ENCODE measurements around the gene OIP5. TPM values are rescaled to one million over a fixed set of nuclear protein-coding genes. Genes with fewer than 3 reads are reported as not detected.
"Not testable (repeated sequence)": the region's sequence is repeated elsewhere in the genome, so short reads cannot be mapped to it uniquely, and the experiment has no call there.

Gene OIP5
- total and polyA plus RNA-seq, 10 of the 15 experiments (the other 5 are each of a cell fraction or from before 2014, with no cell fraction given): 4.8 to 61.4 (median 22.1) TPM

- TF ChIP-seq, protein P1, sequence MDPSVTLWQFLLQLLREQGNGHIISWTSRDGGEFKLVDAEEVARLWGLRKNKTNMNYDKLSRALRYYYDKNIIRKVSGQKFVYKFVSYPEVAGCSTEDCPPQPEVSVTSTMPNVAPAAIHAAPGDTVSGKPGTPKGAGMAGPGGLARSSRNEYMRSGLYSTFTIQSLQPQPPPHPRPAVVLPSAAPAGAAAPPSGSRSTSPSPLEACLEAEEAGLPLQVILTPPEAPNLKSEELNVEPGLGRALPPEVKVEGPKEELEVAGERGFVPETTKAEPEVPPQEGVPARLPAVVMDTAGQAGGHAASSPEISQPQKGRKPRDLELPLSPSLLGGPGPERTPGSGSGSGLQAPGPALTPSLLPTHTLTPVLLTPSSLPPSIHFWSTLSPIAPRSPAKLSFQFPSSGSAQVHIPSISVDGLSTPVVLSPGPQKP (IDR thresholded peaks at IDR 0.05; ENCODE audit: low read depth, low read length): no peak
- no peak for TF ChIP-seq EED (IDR thresholded peaks at IDR 0.05; ENCODE audit: low read depth)
- peak; percentile 18 to 76; a peak in 2 of 4 replicates for TF ChIP-seq BHLHE40 (IDR thresholded peaks at IDR 0.05; ENCODE audit: borderline replicate concordance in 1 of 2, low read depth in 2 of 2, low read length in 1 of 2)
- no peak for TF ChIP-seq HDGF (IDR thresholded peaks at IDR 0.05)
- TF ChIP-seq, protein P2, sequence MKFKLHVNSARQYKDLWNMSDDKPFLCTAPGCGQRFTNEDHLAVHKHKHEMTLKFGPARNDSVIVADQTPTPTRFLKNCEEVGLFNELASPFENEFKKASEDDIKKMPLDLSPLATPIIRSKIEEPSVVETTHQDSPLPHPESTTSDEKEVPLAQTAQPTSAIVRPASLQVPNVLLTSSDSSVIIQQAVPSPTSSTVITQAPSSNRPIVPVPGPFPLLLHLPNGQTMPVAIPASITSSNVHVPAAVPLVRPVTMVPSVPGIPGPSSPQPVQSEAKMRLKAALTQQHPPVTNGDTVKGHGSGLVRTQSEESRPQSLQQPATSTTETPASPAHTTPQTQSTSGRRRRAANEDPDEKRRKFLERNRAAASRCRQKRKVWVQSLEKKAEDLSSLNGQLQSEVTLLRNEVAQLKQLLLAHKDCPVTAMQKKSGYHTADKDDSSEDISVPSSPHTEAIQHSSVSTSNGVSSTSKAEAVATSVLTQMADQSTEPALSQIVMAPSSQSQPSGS (IDR thresholded peaks at IDR 0.05; ENCODE audit: low read length): no peak
- TF ChIP-seq NBN (IDR thresholded peaks at IDR 0.05): no peak
Measured at GRCh38 chr15:41283653-41284426, 48.6 kb downstream of the OIP5 start (continued).

GRCh38 chr15:41282980-41283652, 49.3 kb downstream of the OIP5 start:
- H3K27me3 ChIP-seq (replicated peaks in 1 of 2; ENCODE audit: control insufficient read depth in 2 of 2, insufficient read depth in 2 of 2, low read length in 1 of 2); in situ Hi-C loops (cut with MboI); DNase-seq (ENCODE audit: low read depth, low spot score); H4K20me1 ChIP-seq (ENCODE audit: control insufficient read depth, insufficient read depth); FAIRE-seq; ATAC-seq; H3K4me1 ChIP-seq (ENCODE audit: control insufficient read depth, insufficient read depth, low read length); H3K9me3 ChIP-seq (replicated peaks; ENCODE audit: control insufficient read depth, insufficient read depth, low read length): not testable (repeated sequence)
- Histone ChIP-seq H3K36me3 (ENCODE audit: control insufficient read depth in 2 of 2, insufficient read depth in 2 of 2, low read length in 1 of 2) (peaks cover 2 to 14% of the 10 kb centered on the region in 2 experiments), H3K4me2 (ENCODE audit: control insufficient read depth, insufficient read depth) (peak overlapping the region; percentile 72), H3K9ac (ENCODE audit: control insufficient read depth, insufficient read depth, low read length) (peak overlapping the region; percentile 60), H3K79me2 (ENCODE audit: control insufficient read depth, insufficient read depth, low read length) (peaks cover 39% of the 10 kb centered on the region), H3K4me3 (peak overlapping the region; percentile 51), H3K27ac (ENCODE audit: control insufficient read depth, insufficient read depth) (peak overlapping the region; percentile 81), H2AFZ (ENCODE audit: control insufficient read depth, low read depth, low read length) (peak overlapping the region; percentile 81)
- SMC1A ChIA-PET (ENCODE audit: uncharacterized antibody, unreplicated experiment): interaction anchor here (0.6 to 2.0 kb wide), 4 partner anchors 9 to 52 kb away, joined by 3 to 10 read pairs (median 4); partner anchors contain the start of genes CHP1, NUSAP1 and OIP5
- WGBS (ENCODE audit: insufficient coverage, insufficient replicate concordance, low lambda C conversion rate, missing lambda C conversion rate): 12% methylated on average over 19 of the region's 19 CpGs
- CTCF ChIA-PET: interaction anchor here (0.7 to 1.4 kb wide), 4 partner anchors 48 to 412 kb away, joined by 3 to 4 read pairs (median 4); partner anchors contain the start of genes CHP1, NUSAP1 and OIP5
- TSS peak; percentile 92 for BruUV-seq (replicated peaks)
- intact Hi-C loops (cut with micrococcal nuclease; ENCODE audit: unreplicated experiment): loop anchor here (5.0 kb wide), 1 partner anchor 51 kb away; the partner anchor contains the start of genes CHP1 and EXD1
- POLR2A ChIA-PET: interaction anchor here (0.5 to 1.5 kb wide), 5 partner anchors 34 to 233 kb away, joined by 3 to 8 read pairs (median 6); partner anchors contain the start of genes CHP1, EXD1 and NUSAP1
- RAD21 ChIA-PET (ENCODE audit: unreplicated experiment): interaction anchor here (0.7 to 1.1 kb wide), 2 partner anchors 50 to 391 kb away, joined by 3 read pairs; partner anchors contain the start of genes NUSAP1 and OIP5
- peak; percentile 64; the same call in 1 of the 2 replicates for TF ChIP-seq SMARCA5 (IDR thresholded peaks at IDR 0.05)
- 0 out of 2 replicates have a peak, but pooled peaks have one; percentile 52 for TF ChIP-seq PAX8 (IDR thresholded peaks at IDR 0.05)
- peak; percentile 80 for TF ChIP-seq ZNF687 (IDR thresholded peaks at IDR 0.05)
